GM12878 (cell line): Measurements from ENCODE around the gene SNX11. TPM values are rescaled to one million over a fixed set of nuclear protein-coding genes. Genes with fewer than 3 reads are reported as not detected.

Experiments
- ATAC-seq: fragments of 200-7000 bp; cut with Tn5 transposase; 3 replicates; pipeline ENCODE4 v1.9.1; 2020; ENCODE audit warnings: mild to moderate bottlenecking, moderate library complexity
- BruUV-seq: library from RNA; stranded (reverse); fragments of 400-500 nt; replicated peaks from 2 replicates; lab custom pipeline; 2021; lab: Mats Ljungman, UMichigan
- CTCF ChIA-PET: fragments of 300-600 bp; sonication (Branson Sonifier 250); formaldehyde crosslinking; extraction: SDS; loops from one replicate; lab custom pipeline; 2021; ENCODE audit warnings: inconsistent platforms; lab: Yijun Ruan, JAX
- POLR2A ChIA-PET: fragments of 350-600 bp; formaldehyde crosslinking; extraction: SDS; loops from one replicate; lab custom pipeline; 2021; ENCODE audit warnings: inconsistent platforms; lab: Charles Lee
- RAD21 ChIA-PET: fragments of 300-600 bp; sonication (Branson Sonifier 250); formaldehyde crosslinking; loops from one replicate; lab custom pipeline; 2023; ENCODE audit warnings: antibody characterized with exemption; ENCODE audit not compliant: unreplicated experiment; lab: Charles Lee
- SMC1A ChIA-PET: fragments of 300-600 bp; sonication (Branson Sonifier 250); formaldehyde crosslinking; loops from one replicate; lab custom pipeline; 2023; ENCODE audit not compliant: unreplicated experiment, uncharacterized antibody; lab: Charles Lee
- DNase-seq: peaks from one replicate; pipeline ENCODE4 v3.0.0-alpha.2; 2011; ENCODE audit warnings: low read depth, low spot score
- FAIRE-seq: peaks from 3 replicates; lab custom pipeline; 2011; peaks lifted over from hg19 to GRCh38; lab: Jason Lieb, UNC
- H2AFZ ChIP-seq: 2 replicates; pipeline ENCODE4 v1.6.0; 2011; ENCODE audit warnings: low read depth, low read length, control low read depth; ENCODE audit not compliant: control insufficient read depth
- H3K27ac ChIP-seq: 2 replicates; pipeline ENCODE4 v1.5.1; 2011; ENCODE audit warnings: control low read depth; ENCODE audit not compliant: control insufficient read depth, insufficient read depth
- H3K27me3 ChIP-seq, 2 experiments: replicated peaks in 1 of 2; 2 replicates each; pipeline versions ENCODE4 v1.6.0 to v1.6.1; 2011; ENCODE audit warnings: low read length in 1 of 2; ENCODE audit not compliant: control insufficient read depth in 2 of 2, insufficient read depth in 2 of 2
- H3K36me3 ChIP-seq, 2 experiments: 2 replicates each; pipeline ENCODE4 v1.5.1; 2011; ENCODE audit warnings: low read length in 1 of 2; ENCODE audit not compliant: control insufficient read depth in 2 of 2, insufficient read depth in 2 of 2
- H3K4me1 ChIP-seq: 2 replicates; pipeline ENCODE4 v1.6.1; 2011; ENCODE audit warnings: mild to moderate bottlenecking, low read length, moderate library complexity, mixed read lengths; ENCODE audit not compliant: control insufficient read depth, insufficient read depth
- H3K4me2 ChIP-seq: 2 replicates; pipeline ENCODE4 v1.6.0; 2011; ENCODE audit warnings: control low read depth; ENCODE audit not compliant: control insufficient read depth, insufficient read depth
- H3K4me3 ChIP-seq: fragments of 200-600 bp; sonication (generic); 2 replicates; pipeline ENCODE4 v1.5.1; 2016
- H3K79me2 ChIP-seq: 2 replicates; pipeline ENCODE4 v1.6.0; 2011; ENCODE audit warnings: low read length; ENCODE audit not compliant: control insufficient read depth, insufficient read depth
- H3K9ac ChIP-seq: 2 replicates; pipeline ENCODE4 v1.8.0; 2011; ENCODE audit warnings: low read length, control low read depth, mixed read lengths; ENCODE audit not compliant: control insufficient read depth, insufficient read depth
- H3K9me3 ChIP-seq: replicated peaks from 3 replicates; pipeline ENCODE4 v1.5.1; 2011; ENCODE audit warnings: mild to moderate bottlenecking, low read length; ENCODE audit not compliant: control insufficient read depth, insufficient read depth
- H4K20me1 ChIP-seq: 2 replicates; pipeline ENCODE4 v1.6.0; 2011; ENCODE audit not compliant: control insufficient read depth, insufficient read depth
- ATF7 ChIP-seq: fragments of 450-650 bp; IDR thresholded peaks from 2 replicates; pipeline ENCODE4 v1.6.1; 2016; ENCODE audit warnings: low read depth, mild to moderate bottlenecking
- EGR1 ChIP-seq, 2 experiments: IDR thresholded peaks; 1 replicate in 1 of 2; 2 replicates in 1 of 2; pipeline ENCODE4 v1.6.1; 2011 to 2012; ENCODE audit warnings: low read depth in 2 of 2, low read length in 2 of 2, borderline replicate concordance in 1 of 2, mild to moderate bottlenecking in 1 of 2, moderate library complexity in 1 of 2
- IKZF1 ChIP-seq: fragments of 450-650 bp; conservative IDR thresholded peaks from 2 replicates; pipeline ENCODE4 v1.6.1; 2017; ENCODE audit warnings: antibody characterized with exemption, mild to moderate bottlenecking
- LARP7 ChIP-seq: fragments of 450-650 bp; IDR thresholded peaks from 2 replicates; pipeline ENCODE4 v1.6.1; 2017; ENCODE audit warnings: mild to moderate bottlenecking
- RAD21 ChIP-seq: IDR thresholded peaks from 2 replicates; pipeline ENCODE4 v1.6.1; 2011; ENCODE audit warnings: mild to moderate bottlenecking, low read depth, low read length, moderate library complexity; ENCODE audit not compliant: insufficient read depth
- RFX5 ChIP-seq: IDR thresholded peaks from 2 replicates; pipeline ENCODE4 v1.6.1; 2011; ENCODE audit warnings: low read depth, low read length, improper control_type of control experiment
- SMC3 ChIP-seq: IDR thresholded peaks from 2 replicates; pipeline ENCODE4 v1.6.1; 2011; ENCODE audit warnings: low read length, improper control_type of control experiment, borderline replicate concordance
- TARDBP ChIP-seq: IDR thresholded peaks from 2 replicates; pipeline ENCODE4 v1.6.1; 2016; ENCODE audit warnings: borderline replicate concordance
- ZNF384 ChIP-seq: IDR thresholded peaks from 2 replicates; pipeline ENCODE4 v1.6.1; 2012; ENCODE audit warnings: low read depth, mild to moderate bottlenecking, low read length, improper control_type of control experiment, borderline replicate concordance
- WGBS: methylation state at CpG from one replicate; pipeline ENCODE4 v1.1.6; 2016; ENCODE audit warnings: low lambda C conversion rate; ENCODE audit not compliant: insufficient replicate concordance, insufficient coverage; ENCODE audit errors: missing lambda C conversion rate; 5-methylcytosine and 5-hydroxymethylcytosine counted together
- in situ Hi-C: fragments of 300-500 bp; cut with MboI; formaldehyde crosslinking; loops from 9 replicates; pipeline ENCODE4 v1.14.3; 2018; ENCODE audit warnings: mixed read lengths
- intact Hi-C: fragments of 100-400 bp; cut with micrococcal nuclease; formaldehyde crosslinking; loops from one replicate; pipeline ENCODE4 v1.14.2; 2022; ENCODE audit not compliant: unreplicated experiment
- polyA plus RNA-seq, 11 experiments: library from polyadenylated mRNA; depleted of rRNA in 4 of 11; unstranded in 6 of 11; stranded (reverse) in 5 of 11; fragments of >200 nt; fragmentation: Nextera tagmentation in 4 of 11; fragmentation: Illumina TruSeq in 1 of 11; extraction: Ambion mirVana in 4 of 11; extraction: Trizol in 1 of 11; gene quantifications; 1 replicate in 1 of 11; 2 replicates in 10 of 11; pipeline versions ENCODE4 v1.2.1 to v1.2.3, GENCODE V29; 2011 to 2016; ENCODE audit warnings: inconsistent platforms in 2 of 11, missing spikeins in 2 of 11, low read depth in 1 of 11
- total RNA-seq, 4 experiments: library from RNA; depleted of rRNA in 3 of 4; stranded (reverse); fragments of >200 nt in 3 of 4; fragmentation: Illumina TruSeq in 1 of 4; extraction: Trizol in 1 of 4; gene quantifications; 2 replicates each; pipeline versions ENCODE4 v1.2.1 to v1.2.3, GENCODE V29; 2013 to 2021
- TF ChIP-seq, protein P1 (sequence below), 3 experiments: IDR thresholded peaks in 2 of 3; conservative IDR thresholded peaks in 1 of 3; 2 replicates each; pipeline ENCODE4 v1.5.1; 2011; ENCODE audit warnings: low read depth in 3 of 3, low read length in 3 of 3, mild to moderate bottlenecking in 3 of 3, control low read depth in 2 of 3, moderate library complexity in 2 of 3, inconsistent platforms in 1 of 3, mixed read lengths in 1 of 3; ENCODE audit not compliant: control insufficient read depth in 2 of 3, insufficient read depth in 1 of 3; ENCODE audit errors: extremely low read depth in 1 of 3
- TF ChIP-seq, protein P2 (sequence below): fragments of 450-650 bp; formaldehyde crosslinking; IDR thresholded peaks from 2 replicates; pipeline ENCODE4 v1.4.0; 2020; ENCODE audit warnings: mild to moderate bottlenecking, moderate library complexity

Gene SNX11
- total and polyA plus RNA-seq, 10 of the 15 experiments (the other 5 are each of a cell fraction or from before 2014, with no cell fraction given): 34.2 to 127 (median 61.8) TPM

- WGBS: 56% methylated on average over 6 of the region's 6 CpGs
Measured at GRCh38 chr17:48153691-48154358, 46.3 kb downstream of the SNX11 start.

More at GRCh38 chr17:48153691-48154358, 46.3 kb downstream of the SNX11 start:
- peak; percentile 64 for TF ChIP-seq RAD21
- TF ChIP-seq IKZF1: no peak
- no peak for TF ChIP-seq EGR1 (IDR thresholded peaks at IDR 0.05; ENCODE audit: borderline replicate concordance in 1 of 2, low read depth in 2 of 2, low read length in 2 of 2)
- TF ChIP-seq ATF7: no peak
- no peak for TF ChIP-seq RFX5
- peak; percentile 24; the same call in 1 of the 2 replicates for TF ChIP-seq SMC3
- peak; percentile 83 for TF ChIP-seq ZNF384
- TF ChIP-seq TARDBP: no peak
- TF ChIP-seq, protein P1, sequence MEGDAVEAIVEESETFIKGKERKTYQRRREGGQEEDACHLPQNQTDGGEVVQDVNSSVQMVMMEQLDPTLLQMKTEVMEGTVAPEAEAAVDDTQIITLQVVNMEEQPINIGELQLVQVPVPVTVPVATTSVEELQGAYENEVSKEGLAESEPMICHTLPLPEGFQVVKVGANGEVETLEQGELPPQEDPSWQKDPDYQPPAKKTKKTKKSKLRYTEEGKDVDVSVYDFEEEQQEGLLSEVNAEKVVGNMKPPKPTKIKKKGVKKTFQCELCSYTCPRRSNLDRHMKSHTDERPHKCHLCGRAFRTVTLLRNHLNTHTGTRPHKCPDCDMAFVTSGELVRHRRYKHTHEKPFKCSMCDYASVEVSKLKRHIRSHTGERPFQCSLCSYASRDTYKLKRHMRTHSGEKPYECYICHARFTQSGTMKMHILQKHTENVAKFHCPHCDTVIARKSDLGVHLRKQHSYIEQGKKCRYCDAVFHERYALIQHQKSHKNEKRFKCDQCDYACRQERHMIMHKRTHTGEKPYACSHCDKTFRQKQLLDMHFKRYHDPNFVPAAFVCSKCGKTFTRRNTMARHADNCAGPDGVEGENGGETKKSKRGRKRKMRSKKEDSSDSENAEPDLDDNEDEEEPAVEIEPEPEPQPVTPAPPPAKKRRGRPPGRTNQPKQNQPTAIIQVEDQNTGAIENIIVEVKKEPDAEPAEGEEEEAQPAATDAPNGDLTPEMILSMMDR (IDR thresholded peaks at IDR 0.05 in 2 of 3, conservative IDR thresholded peaks at IDR 0.05 in 1 of 3; ENCODE audit: control insufficient read depth in 2 of 3, extremely low read depth in 1 of 3, insufficient read depth in 1 of 3, low read depth in 3 of 3, low read length in 3 of 3): peak; percentile 25 to 34 (median 26); a peak in 4 of 6 replicates
- TF ChIP-seq, protein P2, sequence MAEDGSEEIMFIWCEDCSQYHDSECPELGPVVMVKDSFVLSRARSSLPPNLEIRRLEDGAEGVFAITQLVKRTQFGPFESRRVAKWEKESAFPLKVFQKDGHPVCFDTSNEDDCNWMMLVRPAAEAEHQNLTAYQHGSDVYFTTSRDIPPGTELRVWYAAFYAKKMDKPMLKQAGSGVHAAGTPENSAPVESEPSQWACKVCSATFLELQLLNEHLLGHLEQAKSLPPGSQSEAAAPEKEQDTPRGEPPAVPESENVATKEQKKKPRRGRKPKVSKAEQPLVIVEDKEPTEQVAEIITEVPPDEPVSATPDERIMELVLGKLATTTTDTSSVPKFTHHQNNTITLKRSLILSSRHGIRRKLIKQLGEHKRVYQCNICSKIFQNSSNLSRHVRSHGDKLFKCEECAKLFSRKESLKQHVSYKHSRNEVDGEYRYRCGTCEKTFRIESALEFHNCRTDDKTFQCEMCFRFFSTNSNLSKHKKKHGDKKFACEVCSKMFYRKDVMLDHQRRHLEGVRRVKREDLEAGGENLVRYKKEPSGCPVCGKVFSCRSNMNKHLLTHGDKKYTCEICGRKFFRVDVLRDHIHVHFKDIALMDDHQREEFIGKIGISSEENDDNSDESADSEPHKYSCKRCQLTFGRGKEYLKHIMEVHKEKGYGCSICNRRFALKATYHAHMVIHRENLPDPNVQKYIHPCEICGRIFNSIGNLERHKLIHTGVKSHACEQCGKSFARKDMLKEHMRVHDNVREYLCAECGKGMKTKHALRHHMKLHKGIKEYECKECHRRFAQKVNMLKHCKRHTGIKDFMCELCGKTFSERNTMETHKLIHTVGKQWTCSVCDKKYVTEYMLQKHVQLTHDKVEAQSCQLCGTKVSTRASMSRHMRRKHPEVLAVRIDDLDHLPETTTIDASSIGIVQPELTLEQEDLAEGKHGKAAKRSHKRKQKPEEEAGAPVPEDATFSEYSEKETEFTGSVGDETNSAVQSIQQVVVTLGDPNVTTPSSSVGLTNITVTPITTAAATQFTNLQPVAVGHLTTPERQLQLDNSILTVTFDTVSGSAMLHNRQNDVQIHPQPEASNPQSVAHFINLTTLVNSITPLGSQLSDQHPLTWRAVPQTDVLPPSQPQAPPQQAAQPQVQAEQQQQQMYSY (CRISPR knock-in tag): no peak
- no peak for TF ChIP-seq LARP7
- RAD21 ChIA-PET: interaction anchor here (1.0 kb wide), 1 partner anchor 149 kb away, joined by 3 read pairs; no protein-coding TSS in a partner anchor
- Histone ChIP-seq H3K9ac (no peak overlapping the region), H3K36me3 (peaks cover 2 to 6% of the 10 kb centered on the region in 2 experiments; a peak in 2 of 4 replicates), H3K9me3 (no peaks in the 10 kb centered on the region), H3K79me2 (no peaks in the 10 kb centered on the region), H4K20me1 (no peaks in the 10 kb centered on the region), H3K27me3 (no peaks in the 10 kb centered on the region), H3K27ac (no peak overlapping the region), H2AFZ (no peak overlapping the region), H3K4me2 (no peak overlapping the region), H3K4me1 (no peaks in the 10 kb centered on the region), H3K4me3 (no peak overlapping the region)
- CTCF ChIA-PET: interaction anchor here (0.6 to 1.0 kb wide), 4 partner anchors 13 to 524 kb away, joined by 3 to 4 read pairs (median 3); no protein-coding TSS in a partner anchor
- in situ Hi-C loops (no loop called here), intact Hi-C loops (loop anchor here (10.0 kb wide), 1 partner anchor 181 kb away; no protein-coding TSS in a partner anchor)
- POLR2A ChIA-PET: interaction anchor here (0.5 to 0.8 kb wide), 3 partner anchors 17 to 28 kb away, joined by 3 to 6 read pairs (median 3); no protein-coding TSS in a partner anchor
- FAIRE-seq: no peak
- DNase-seq: no peak
- ATAC-seq: peak; percentile 48; the same call in 2 of the 3 replicates
- no TSS peak for BruUV-seq
- SMC1A ChIA-PET: interaction anchor here (0.8 to 1.6 kb wide), 2 partner anchors 11 to 105 kb away, joined by 3 read pairs; no protein-coding TSS in a partner anchor
